NCI-H146 treated with DMSO at 0.1 percent for 48 hours (cell line): Measurements from ENCODE around the gene KLK10.
"Not testable (repeated sequence)": the region's sequence is repeated elsewhere in the genome, so short reads cannot be mapped to it uniquely, and the experiment has no call there.

Experiments used
- DNase-seq: peaks from one replicate; lab custom pipeline; 2025; ENCODE audit not compliant: unreplicated experiment; lab: John Stamatoyannopoulos, UW

Gene KLK10

GRCh38 chr19:50969810-50970209 is 49.7 kb downstream of the KLK10 start:
- DNase-seq: not testable (repeated sequence)

- DNase-seq: no peak
Observed at GRCh38 chr19:50969413-50969760, 50.1 kb downstream of the KLK10 start, which contains the start of gene KLK6. Gene KLK6, minus strand, starts transcription at chr19:50969591. Its CDS starts 1,487 bp downstream, at chr19:50968104.

GRCh38 chr19:50968716-50969412 is 50.6 kb downstream of the KLK10 start:
- no peak for DNase-seq

- DNase-seq: no peak
Observed at GRCh38 chr19:50967929-50968715, 51.4 kb downstream of the KLK10 start.

- no peak for DNase-seq
Observed at GRCh38 chr19:50964266-50964665, 55.2 kb downstream of the KLK10 start.

GRCh38 chr19:50963381-50963780 is 56.1 kb downstream of the KLK10 start:
- DNase-seq: no peak
